ENCODE results near the gene GMEB2.

GMEB2 gene

DNA sequence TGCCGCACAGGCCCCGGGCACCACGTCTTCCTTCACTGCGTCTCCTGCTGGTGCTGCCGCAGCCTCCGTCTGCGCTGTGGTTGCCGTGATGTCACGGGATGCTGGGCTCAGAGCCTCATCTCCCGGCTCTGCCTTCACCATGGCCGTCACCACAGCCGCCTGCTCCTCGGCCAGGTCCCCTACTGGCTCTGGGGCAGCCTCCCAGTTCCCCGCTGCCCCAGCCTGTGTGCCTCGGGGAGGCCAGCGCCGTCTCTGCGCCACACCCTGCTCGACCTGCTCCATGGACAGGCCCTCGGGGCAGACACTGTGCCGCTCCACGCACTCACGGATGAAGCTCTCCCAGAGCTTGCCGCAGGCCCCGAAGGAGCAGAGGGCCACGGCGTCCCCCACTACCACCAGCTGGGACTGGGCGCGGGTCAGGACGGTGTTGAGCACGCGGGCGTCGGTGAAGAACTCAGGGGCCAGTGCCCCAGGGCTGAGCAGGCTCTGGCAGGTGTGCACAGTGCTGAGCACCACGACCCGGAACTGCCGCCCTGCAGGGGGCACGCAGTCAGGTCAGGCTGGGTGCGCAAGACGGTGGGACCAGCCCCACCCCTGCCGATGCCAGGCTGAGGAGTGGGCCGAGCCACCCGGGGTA, 61.1 kb downstream of the GMEB2 start:
- no peak overlapping the region for H3K27ac ChIP-seq
- TF ChIP-seq ZFX (IDR thresholded peaks at IDR 0.05; ENCODE audit: borderline replicate concordance) = no peak
- TF ChIP-seq, protein P1, sequence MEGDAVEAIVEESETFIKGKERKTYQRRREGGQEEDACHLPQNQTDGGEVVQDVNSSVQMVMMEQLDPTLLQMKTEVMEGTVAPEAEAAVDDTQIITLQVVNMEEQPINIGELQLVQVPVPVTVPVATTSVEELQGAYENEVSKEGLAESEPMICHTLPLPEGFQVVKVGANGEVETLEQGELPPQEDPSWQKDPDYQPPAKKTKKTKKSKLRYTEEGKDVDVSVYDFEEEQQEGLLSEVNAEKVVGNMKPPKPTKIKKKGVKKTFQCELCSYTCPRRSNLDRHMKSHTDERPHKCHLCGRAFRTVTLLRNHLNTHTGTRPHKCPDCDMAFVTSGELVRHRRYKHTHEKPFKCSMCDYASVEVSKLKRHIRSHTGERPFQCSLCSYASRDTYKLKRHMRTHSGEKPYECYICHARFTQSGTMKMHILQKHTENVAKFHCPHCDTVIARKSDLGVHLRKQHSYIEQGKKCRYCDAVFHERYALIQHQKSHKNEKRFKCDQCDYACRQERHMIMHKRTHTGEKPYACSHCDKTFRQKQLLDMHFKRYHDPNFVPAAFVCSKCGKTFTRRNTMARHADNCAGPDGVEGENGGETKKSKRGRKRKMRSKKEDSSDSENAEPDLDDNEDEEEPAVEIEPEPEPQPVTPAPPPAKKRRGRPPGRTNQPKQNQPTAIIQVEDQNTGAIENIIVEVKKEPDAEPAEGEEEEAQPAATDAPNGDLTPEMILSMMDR (IDR thresholded peaks at IDR 0.05) = no peak

DNA sequence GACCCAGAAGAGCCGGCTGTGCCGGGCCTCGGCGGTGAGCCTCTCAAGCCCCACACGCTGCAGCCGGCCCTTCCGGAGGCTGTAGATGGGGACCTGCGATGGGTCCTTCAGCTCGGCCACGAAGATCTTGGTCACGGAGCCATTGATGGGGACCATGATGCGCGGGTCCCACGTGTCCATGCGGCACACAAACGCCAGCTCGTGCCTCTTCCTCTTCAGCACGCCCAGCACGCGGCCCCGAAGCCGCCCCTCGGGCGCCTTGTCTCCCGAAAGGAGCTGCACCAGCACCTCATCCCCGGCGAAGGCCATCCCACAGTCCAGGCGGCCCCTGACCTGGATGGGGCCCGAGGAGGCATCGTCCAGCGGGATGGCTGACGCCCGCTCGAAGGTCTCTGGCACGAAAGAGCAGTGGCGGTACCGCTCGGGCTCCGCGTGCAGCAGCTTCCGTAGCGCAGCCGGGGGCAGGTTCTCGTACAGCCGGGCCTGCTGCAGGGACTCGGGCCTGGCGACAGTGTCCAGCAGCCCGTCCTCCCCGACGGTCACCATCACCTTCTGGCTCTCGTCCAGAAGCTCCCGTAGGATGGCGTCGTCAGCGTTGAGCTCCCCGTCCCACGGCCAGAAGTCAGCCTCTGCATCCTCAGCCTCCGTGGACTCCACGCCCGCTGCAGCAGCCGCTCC, 61.7 kb downstream of the GMEB2 start:
- H3K27ac ChIP-seq = no peak overlapping the region
- TF ChIP-seq, protein P1 (IDR thresholded peaks at IDR 0.05) = no peak
- TF ChIP-seq ZFX (IDR thresholded peaks at IDR 0.05; ENCODE audit: borderline replicate concordance) = no peak

DNA sequence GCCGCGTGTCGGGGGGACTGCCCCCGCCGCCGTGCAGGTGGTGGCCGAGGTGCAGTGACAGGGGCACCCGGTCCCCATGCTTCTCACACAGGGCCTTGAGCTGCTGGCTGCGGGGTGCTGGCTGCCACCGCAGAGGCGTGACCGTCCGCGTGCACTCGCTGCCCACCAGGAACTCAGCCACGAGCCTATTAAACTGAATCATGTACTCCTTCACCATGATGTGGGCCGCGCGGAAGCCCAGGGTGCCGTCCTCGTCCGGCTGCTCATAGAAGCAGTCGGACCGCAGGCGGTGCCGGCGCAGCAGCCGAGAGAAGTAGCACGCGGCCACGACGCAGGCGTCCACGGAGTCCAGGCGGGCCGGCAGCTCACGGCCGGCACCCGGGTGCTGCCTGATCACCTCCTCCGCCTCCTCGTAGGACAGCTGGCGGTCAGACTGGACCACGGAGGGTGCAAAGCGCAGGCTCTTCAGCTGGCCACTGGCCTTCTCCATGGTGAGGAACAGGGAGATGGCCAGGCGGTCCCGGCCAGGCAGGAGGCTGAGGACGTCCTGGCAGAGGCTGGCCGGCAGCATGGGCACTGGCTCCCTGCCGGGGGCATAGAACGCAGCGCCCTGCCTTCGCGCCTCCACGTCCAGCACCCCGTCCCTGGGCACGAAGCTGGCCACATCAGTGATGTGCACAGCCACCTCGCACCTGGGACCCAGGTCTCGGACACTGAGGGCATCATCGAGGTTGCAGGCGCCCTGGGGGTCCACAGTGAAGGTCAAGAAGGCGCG, 62.7 kb downstream of the GMEB2 start:
- H3K27ac ChIP-seq = no peak overlapping the region
- TF ChIP-seq, protein P1 (IDR thresholded peaks at IDR 0.05) = no peak
- no peak for TF ChIP-seq ZFX (IDR thresholded peaks at IDR 0.05; ENCODE audit: borderline replicate concordance)

DNA sequence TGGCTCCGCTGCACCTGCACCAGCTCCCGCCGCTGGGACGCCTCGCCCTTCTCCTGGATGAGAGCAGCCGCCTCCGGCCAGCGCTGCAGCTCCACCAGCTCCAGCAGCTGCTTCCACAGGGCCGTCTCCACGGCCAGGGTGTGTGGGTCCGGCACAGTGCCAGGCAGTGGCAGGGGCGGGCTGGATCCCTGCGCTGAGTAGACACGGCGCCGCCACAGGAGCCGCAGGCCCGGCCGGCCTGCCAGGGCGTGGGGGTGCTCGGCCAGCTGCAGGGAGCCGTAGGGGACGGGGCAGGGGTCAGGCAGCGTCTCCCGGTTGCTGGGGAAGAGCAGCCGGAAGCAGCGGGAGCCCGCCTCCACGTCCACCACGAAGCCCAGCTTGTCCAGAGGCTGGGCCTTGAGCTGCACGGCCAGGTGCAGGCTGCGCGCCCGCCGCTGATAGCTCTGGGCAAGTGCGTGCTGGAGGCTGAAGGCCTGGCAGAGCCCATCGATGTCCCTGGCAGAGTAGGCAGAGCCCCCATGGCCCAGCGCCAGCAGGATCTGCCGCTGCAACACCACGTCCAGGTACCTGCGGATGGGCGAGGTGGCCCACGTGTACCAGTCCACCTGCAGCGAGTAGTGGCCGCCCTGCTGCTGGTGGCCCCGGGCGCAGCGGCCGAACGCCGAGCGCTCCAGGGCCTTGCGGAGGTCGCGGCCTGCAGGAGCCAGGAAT, 63.5 kb downstream of the GMEB2 start:
- H3K27ac ChIP-seq = no peak overlapping the region
- no peak for TF ChIP-seq ZFX (IDR thresholded peaks at IDR 0.05; ENCODE audit: borderline replicate concordance)
- TF ChIP-seq, protein P1 (IDR thresholded peaks at IDR 0.05) = no peak

DNA sequence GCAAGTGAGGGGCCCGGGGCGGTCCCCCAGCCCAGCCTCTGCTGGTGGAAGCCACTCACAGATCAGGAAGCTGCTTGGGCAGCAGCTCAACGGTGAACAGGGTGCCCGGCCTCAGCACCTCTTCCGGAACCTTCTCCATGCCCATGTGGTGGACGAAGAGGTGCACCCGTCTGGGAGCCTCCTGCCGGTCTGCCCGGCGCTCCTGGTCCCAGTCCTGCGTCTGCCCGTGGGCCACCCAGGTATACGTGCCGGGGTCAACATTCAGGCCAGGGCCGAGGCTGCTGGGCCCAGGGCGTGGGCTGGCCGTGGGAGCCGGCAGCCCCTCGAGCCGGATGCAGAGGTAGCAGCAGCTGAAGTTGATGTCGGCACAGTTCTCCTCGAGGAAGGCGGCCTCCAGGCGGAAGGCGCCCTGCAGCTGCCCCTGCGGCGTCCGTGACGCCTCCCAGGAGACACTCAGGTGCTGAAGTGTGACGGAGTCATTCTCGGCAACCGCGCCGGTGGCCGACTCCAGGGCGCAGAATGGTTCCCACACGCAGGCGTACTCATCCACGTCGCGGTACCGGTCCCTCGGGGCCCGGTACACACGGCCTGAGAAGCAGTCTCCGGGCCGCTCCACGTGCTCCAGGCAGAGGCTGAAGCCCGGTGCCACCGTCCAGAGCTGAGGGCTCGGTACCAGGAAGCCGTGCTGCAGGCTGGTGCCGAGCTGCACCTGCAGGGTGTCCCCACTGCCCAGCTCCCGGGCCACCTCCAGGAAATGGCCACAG, 64.3 kb downstream of the GMEB2 start:
- no peak overlapping the region for H3K27ac ChIP-seq
- TF ChIP-seq ZFX (IDR thresholded peaks at IDR 0.05; ENCODE audit: borderline replicate concordance) = no peak
- TF ChIP-seq, protein P1 (IDR thresholded peaks at IDR 0.05) = no peak

DNA sequence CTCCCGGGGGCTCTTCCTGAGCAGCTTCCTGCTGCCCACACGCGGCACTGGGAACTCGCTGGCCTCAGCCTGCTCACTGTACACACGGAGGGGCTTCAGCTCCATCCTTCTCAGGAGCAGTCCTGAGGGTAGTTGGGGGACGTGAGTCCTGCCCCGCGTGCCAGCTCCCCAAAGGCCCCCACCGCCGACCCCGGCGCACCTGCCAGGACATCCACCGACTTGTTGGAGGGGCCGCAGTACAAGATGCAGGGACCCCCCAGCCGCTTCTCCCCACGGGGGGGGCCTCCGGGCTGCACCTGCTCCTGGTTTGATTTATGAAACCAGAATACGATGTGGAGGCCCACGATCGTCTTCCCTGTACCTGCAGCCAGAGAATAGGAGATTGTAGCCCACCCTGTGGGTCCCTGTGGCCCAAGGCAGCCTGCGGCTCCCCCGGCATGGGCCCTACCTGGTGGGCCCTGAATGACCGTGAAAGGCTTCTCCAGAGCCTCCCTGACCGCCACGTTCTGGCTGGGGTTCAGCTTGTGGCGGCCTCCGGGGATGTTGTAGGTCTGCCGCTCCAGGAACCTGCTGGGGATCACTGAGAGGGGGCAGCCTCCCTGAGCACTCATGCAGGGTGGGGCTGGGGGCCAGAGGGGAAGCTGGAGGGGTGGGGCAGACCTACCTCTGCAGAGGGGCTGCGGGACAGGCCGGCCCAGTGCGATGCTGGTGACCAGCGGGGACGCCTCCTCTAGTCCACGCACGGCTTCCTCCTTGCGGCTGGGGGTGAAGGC, 65.1 kb downstream of the GMEB2 start:
- TF ChIP-seq, protein P1 (IDR thresholded peaks at IDR 0.05) = no peak
- TF ChIP-seq ZFX (IDR thresholded peaks at IDR 0.05; ENCODE audit: borderline replicate concordance) = no peak
- no peak overlapping the region for H3K27ac ChIP-seq

All from 22Rv1 (cell line).